GM12892 (cell line): Measurements from ENCODE around the gene BABAM2.

Source experiments
- DNase-seq: peaks from one replicate; pipeline ENCODE4 v3.0.0; 2011; ENCODE audit not compliant: insufficient read length
- FAIRE-seq: peaks from 2 replicates; lab custom pipeline; 2011; peaks lifted over from hg19 to GRCh38; lab: Jason Lieb, UNC
- POLR2A ChIP-seq: IDR thresholded peaks from 2 replicates; pipeline ENCODE4 v1.6.1; 2011; ENCODE audit warnings: low read depth, low read length, control low read depth
- POLR2AphosphoS5 ChIP-seq: IDR thresholded peaks from 2 replicates; pipeline ENCODE4 v1.6.1; 2011; ENCODE audit warnings: low read depth, low read length, control low read depth
- TAF1 ChIP-seq: IDR thresholded peaks from 2 replicates; pipeline ENCODE4 v1.6.1; 2011; ENCODE audit warnings: low read depth, mild to moderate bottlenecking, control low read depth, low read length, borderline replicate concordance

BABAM2 gene

DNA sequence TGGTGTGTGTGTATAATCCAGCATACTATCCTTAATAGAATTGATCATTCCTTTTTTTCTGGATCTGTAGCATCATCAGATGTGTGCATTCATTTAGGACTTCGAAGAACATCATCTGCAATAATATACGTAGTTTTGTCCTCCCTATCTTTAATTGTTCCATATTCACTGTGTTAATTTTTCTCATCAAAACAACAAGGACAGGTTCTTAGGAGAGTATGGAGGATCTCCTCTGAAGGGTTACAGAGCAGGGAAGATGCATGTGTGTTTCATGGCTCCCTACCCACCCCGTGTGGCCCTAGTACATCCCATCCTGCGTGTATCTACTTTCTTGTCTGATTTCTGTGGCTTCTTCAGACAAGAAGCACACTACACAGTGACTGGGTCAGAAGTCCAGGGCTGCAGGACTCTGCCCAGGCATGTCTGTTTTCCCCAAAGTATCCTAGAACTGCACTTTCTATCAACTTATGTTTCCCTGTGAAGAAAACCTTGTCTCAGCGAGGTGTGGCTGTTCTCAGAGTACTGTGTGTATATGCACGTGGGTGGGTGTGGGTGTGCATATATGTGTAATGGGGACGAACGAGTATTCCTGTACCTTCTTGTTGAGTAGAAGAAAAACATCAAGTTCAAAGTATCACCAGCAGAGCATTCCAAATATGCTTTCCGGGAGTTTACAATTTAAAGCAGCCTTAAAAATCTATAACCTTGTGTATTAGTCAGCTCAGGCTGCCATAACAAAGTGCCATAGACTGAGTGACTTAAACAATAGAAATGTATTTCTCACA is 281.8 kb downstream of the BABAM2 start:
- FAIRE-seq = no peak
- TF ChIP-seq POLR2AphosphoS5 = no peak
- TF ChIP-seq POLR2A = no peak
- no peak for TF ChIP-seq TAF1

GRCh38 chr2:28173377-28173776 is 282.8 kb downstream of the BABAM2 start:
- DNase-seq (no peak), FAIRE-seq (no peak)
- TF ChIP-seq POLR2A = no peak
- no peak for TF ChIP-seq TAF1
- TF ChIP-seq POLR2AphosphoS5 = no peak

More for the DNA sequence above, 281.8 kb downstream of the BABAM2 start:
- DNase-seq = no peak

DNA sequence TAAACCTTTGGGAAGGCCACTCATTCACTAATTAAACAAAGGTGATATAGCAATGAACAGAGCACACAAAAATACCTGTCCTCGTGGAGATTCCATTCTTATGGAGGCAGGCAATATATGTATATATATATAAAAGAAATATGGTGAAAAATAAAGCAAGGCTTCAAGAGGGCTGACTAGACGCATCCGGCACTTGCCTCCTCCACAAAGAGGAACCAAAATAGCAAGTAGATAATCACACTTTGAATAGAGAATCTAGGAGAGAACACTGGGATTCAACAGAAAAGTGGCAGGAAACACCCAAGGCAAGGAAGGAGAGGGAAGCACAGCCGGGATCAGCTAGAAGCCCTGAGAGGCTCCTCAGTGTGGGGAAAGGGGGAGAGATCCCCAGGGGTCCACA is 283.7 kb downstream of the BABAM2 start:
- no peak for FAIRE-seq
- TF ChIP-seq TAF1 (no peak), POLR2AphosphoS5 (no peak), POLR2A (no peak)

GRCh38 chr2:28175028-28175427 is 284.5 kb downstream of the BABAM2 start:
- no peak for FAIRE-seq
- TF ChIP-seq POLR2AphosphoS5 (no peak), TAF1 (no peak), POLR2A (no peak)
- no peak for DNase-seq

More for the DNA sequence above, 283.7 kb downstream of the BABAM2 start:
- no peak for DNase-seq

DNA sequence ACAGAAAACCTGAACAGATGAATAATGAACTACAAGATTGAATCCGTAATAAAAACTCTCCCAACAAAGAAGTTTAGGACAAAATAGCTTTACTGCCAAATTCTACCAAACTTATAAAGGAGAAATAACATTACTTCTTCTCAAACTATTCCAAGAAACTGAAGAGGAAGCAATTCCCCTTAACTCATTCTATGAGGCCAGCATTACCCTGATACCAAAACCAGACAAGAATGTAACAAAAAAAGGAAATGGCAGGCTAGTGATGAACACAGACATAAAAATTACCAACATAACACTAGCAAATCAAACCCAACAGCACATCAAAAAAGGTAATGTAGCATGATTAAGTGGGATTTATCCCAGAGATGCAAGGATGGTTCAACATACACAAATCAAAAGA is 288.4 kb downstream of the BABAM2 start:
- DNase-seq (no peak), FAIRE-seq (no peak)
- no peak for TF ChIP-seq POLR2A
- TF ChIP-seq TAF1 = no peak
- TF ChIP-seq POLR2AphosphoS5 = no peak

- no peak for FAIRE-seq
- DNase-seq = no peak
- no peak for TF ChIP-seq POLR2AphosphoS5
- TF ChIP-seq TAF1 = no peak
- TF ChIP-seq POLR2A = no peak
Observed at GRCh38 chr2:28181801-28182200, 291.3 kb downstream of the BABAM2 start.

DNA sequence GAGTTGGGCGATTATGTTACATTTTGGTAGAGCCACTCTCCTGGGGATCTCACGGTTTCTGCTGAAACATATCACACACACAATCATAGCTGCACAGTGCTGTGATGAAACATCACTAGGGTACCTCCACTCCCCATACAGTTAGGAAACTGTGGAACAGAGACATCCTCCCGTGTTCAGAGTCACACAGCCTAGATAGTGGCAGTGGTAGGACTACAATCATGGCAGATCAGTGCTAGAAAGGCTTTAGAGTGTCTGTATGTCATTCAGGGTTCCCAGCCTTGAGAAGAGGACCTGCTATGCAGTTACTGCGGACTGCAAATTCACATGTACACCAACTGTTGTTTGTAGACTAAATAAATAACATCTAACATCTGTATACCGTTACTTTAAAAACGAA is 291.8 kb downstream of the BABAM2 start:
- FAIRE-seq (no peak), DNase-seq (no peak)
- TF ChIP-seq POLR2A = no peak
- TF ChIP-seq POLR2AphosphoS5 = no peak
- no peak for TF ChIP-seq TAF1

GRCh38 chr2:28185153-28185552 is 294.6 kb downstream of the BABAM2 start:
- FAIRE-seq (no peak), DNase-seq (no peak)
- TF ChIP-seq POLR2A (no peak), POLR2AphosphoS5 (no peak), TAF1 (no peak)

GRCh38 chr2:28185891-28186290 is 295.4 kb downstream of the BABAM2 start:
- FAIRE-seq (no peak), DNase-seq (no peak)
- no peak for TF ChIP-seq POLR2A
- no peak for TF ChIP-seq TAF1
- TF ChIP-seq POLR2AphosphoS5 = no peak

GRCh38 chr2:28187186-28187585 is 296.7 kb downstream of the BABAM2 start:
- no peak for TF ChIP-seq POLR2A
- no peak for TF ChIP-seq TAF1
- no peak for TF ChIP-seq POLR2AphosphoS5
- DNase-seq = no peak
- no peak for FAIRE-seq

DNA sequence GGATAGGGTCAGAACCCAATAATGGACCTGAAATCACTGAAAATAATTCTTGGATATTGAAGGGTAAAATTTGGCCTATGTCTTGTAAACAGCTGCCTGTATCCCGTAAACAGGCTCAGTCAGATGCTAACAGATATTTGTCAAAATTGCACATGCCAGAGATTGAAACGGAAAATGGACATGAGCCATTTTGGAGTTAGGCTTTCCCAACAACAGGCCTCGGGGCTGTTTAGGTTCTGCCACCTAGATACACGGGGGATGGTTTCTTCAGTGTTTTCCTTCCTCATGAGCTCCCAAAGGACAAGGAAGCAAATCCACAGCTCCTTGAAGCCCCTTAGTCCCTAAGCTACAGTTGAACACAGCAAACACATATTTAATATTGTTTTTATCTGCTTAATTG is 297.9 kb downstream of the BABAM2 start:
- FAIRE-seq (no peak), DNase-seq (no peak)
- no peak for TF ChIP-seq POLR2AphosphoS5
- TF ChIP-seq POLR2A = no peak
- no peak for TF ChIP-seq TAF1

DNA sequence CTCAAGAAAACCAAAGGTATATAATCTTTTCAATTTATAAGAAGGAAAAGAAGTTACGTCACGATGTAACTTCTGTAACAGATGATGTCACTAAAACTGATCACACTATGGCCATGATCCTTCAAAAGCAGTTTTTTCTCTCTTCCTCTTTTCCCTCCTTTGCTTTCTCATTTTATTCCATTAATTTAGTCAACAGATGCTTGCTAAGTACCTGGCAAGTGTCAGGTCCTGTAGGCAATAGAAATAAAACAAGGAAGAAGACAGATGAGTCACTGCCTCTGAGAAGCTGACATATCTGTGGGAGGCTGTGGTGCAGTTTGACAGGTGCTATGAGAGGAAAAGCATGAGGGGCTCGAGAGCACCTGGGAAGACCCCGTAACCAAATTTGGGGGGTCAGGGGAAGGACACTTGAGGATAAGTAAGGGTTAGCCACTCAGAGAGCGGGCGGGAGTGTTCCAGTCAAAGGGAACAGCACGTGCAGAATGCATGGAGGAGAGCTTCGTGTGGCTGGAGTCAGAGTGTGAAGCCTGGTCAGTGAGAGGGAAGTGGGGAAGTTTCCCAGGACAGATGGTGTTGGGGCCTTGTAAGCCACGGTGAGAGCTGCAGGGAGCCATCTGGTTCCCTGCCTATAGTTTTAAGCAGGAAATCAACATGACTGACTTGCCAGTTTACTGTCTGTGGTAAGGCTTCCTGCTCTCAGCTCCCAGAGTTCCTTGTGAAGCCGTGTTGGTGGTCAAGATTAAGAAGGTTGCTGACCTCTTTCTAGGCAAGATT is 303.3 kb downstream of the BABAM2 start:
- DNase-seq (no peak), FAIRE-seq (no peak)
- TF ChIP-seq TAF1 = no peak
- no peak for TF ChIP-seq POLR2A
- TF ChIP-seq POLR2AphosphoS5 = no peak
